Activated naive CD4-positive, alpha-beta T cell treated with anti-CD3 and anti-CD28 coated beads for 36 hours (primary cell): ENCODE results near the gene PTGIS. TPM values are rescaled to one million over a fixed set of nuclear protein-coding genes. Genes with fewer than 3 reads are reported as not detected.

Source experiments
- CTCF ChIA-PET: fragments of 350-600 bp; sonication (Branson Sonifier 250); formaldehyde crosslinking; loops from one replicate; lab custom pipeline; 2021; ENCODE audit warnings: antibody characterized with exemption; lab: Charles Lee
- DNase-seq: peaks from one replicate; pipeline ENCODE4 v3.0.0-alpha.2; 2020
- H3K27ac Mint-ChIP-seq: one replicate; pipeline ENCODE4 v1.8.0; 2021; ENCODE audit warnings: mild to moderate bottlenecking, mixed read lengths
- H3K27me3 Mint-ChIP-seq: one replicate; pipeline ENCODE4 v1.8.0; 2021; ENCODE audit warnings: low read depth, mixed read lengths
- H3K36me3 Mint-ChIP-seq: one replicate; pipeline ENCODE4 v1.8.0; 2021; ENCODE audit warnings: low read depth, mixed read lengths
- H3K4me1 Mint-ChIP-seq: one replicate; pipeline ENCODE4 v1.8.0; 2021; ENCODE audit warnings: low read depth, mixed read lengths
- H3K4me3 Mint-ChIP-seq: one replicate; pipeline ENCODE4 v1.8.0; 2021; ENCODE audit warnings: mild to moderate bottlenecking, moderate library complexity, mixed read lengths
- H3K9me3 Mint-ChIP-seq: one replicate; pipeline ENCODE4 v1.8.0; 2021; ENCODE audit warnings: mixed read lengths
- intact Hi-C: fragments of 100-400 bp; cut with micrococcal nuclease; formaldehyde crosslinking; loops from one replicate; pipeline ENCODE4 v1.15.1; 2023
- total RNA-seq, 2 experiments: library from RNA; stranded (reverse); gene quantifications; one replicate each; pipeline ENCODE4 v1.2.3, GENCODE V29; 2021

PTGIS gene
- total RNA-seq, 2 experiments from 2014 or later = not detected

GRCh38 chr20:49511788-49512525 lies 56.0 kb downstream of the PTGIS start:
- Mint-ChIP-seq H3K9me3 (no peaks in the 10 kb centered on the region), H3K27me3 (peaks cover 15% of the 10 kb centered on the region), H3K27ac (no peak overlapping the region), H3K36me3 (no peaks in the 10 kb centered on the region), H3K4me1 (no peaks in the 10 kb centered on the region), H3K4me3 (no peak overlapping the region)
- CTCF ChIA-PET = no interaction called here
- DNase-seq = no peak
- intact Hi-C loops = no loop called here

DNA sequence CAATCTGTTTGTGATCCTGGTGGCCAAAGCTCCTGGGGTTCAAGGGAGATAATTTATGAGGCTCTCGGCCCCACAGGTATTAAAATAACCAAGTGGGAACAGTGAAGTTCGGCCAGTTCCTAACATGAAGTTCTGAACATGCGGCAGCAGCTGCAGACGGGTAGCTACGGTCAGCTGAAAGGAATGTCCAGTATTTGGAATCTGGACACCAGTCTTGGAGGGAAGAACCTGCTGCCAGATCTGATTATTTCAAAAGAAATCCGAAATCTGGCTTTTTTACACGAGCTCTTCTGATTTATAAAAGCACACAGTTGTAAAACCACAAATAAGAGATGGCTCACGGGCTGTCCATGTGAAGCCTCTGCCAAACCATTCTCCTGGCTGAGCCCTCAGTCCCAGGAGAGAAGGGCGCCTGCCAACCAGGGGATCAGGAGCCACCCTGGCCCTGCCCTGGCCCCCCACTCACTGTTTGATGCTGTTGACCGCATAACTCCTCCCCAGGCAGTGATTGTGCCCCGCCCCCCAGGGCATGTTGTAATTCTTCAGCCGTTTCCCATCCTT lies 57.3 kb downstream of the PTGIS start:
- Mint-ChIP-seq H3K4me3 (no peak overlapping the region), H3K27me3 (peaks cover 17% of the 10 kb centered on the region), H3K4me1 (no peaks in the 10 kb centered on the region), H3K36me3 (no peaks in the 10 kb centered on the region), H3K9me3 (no peaks in the 10 kb centered on the region), H3K27ac (no peak overlapping the region)
- intact Hi-C loops = no loop called here
- no peak for DNase-seq
- CTCF ChIA-PET = interaction anchor here (1.2 kb wide), 1 partner anchor 11 kb away, joined by 3 read pairs; no protein-coding TSS in a partner anchor

DNA sequence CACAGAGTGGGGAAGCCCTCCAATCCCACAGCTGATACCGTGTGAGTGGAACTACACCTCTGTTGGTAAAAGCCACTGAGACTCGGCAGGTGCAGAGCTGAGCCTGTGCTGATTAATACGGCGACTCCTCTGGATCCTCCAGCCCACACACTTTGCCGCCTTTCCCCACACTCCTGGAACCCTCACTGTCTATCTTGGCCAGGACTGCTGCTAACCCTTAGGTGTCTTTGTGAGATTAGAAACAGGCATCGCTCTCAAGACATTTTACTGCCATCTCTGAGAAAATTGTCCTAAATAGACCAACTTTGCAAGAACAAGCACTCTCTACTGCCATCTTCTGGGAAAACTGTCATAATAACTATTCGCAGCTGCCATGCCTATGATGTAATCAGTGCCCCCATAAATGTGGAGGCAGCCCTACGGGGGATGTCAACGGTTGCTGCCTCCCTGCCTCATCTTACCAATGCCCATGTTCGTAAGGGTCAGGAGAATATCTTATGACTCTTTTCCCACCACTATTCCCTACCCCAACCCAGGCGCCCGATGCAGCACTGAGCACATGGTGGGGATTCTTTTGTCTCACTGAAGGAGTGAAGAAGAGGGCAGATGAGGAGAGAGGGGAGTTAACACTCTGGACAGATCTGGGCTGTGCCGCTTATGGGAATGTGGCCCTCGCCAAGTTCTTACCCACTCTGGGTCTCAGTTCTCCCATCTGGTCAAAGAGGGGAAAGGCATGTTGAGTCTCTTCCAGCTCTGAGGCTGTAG lies 59.3 kb downstream of the PTGIS start:
- Mint-ChIP-seq H3K27ac (no peak overlapping the region), H3K4me3 (no peak overlapping the region), H3K36me3 (no peaks in the 10 kb centered on the region), H3K9me3 (no peaks in the 10 kb centered on the region), H3K27me3 (peaks cover 16% of the 10 kb centered on the region), H3K4me1 (no peaks in the 10 kb centered on the region)
- intact Hi-C loops = loop anchor here (1.0 kb wide), 1 partner anchor 174 kb away; no protein-coding TSS in a partner anchor
- no peak for DNase-seq
- CTCF ChIA-PET = interaction anchor here (0.8 to 3.6 kb wide), 6 partner anchors 9 to 396 kb away, joined by 3 to 12 read pairs (median 3); no protein-coding TSS in a partner anchor

DNA sequence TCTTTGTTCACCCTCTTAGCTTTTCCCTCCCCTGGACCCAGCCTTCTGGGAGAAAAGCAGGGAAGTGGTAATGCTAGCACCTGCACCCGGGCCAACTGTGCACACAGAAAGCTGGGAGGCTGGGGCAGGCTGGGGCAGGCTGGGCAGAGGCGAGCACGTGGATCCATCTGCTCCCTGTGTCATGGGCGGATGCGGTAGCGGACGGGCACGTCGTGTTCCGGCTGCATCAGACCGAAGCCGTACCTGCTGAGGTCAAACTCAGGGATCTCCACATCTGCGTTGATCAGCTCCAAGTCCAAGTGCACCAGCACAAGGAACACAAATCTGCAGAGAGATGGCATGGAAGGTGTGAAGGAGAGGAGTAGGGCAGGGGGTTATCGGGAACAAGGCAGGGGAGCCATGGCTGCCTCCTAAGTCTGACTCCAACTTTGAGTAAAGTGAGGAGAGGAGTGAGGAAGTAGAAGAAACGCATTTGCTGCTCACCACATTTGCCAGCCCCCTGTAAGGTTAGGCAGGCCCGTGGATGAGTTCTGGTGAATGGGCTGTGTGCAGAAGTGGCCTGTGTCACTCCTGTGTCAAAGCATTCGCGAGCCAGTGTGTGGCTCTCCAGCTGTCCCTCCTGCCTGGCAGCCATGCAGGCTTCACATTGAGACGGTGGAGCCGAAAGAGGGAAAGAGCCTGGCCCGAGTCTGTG lies 60.0 kb downstream of the PTGIS start:
- peaks cover 16% of the 10 kb centered on the region for H3K27me3 Mint-ChIP-seq
- intact Hi-C loops = loop anchor here (1.0 kb wide), 1 partner anchor 174 kb away; no protein-coding TSS in a partner anchor
- CTCF ChIA-PET = interaction anchor here (0.9 to 3.6 kb wide), 6 partner anchors 8 to 177 kb away, joined by 3 to 12 read pairs (median 4); no protein-coding TSS in a partner anchor

DNA sequence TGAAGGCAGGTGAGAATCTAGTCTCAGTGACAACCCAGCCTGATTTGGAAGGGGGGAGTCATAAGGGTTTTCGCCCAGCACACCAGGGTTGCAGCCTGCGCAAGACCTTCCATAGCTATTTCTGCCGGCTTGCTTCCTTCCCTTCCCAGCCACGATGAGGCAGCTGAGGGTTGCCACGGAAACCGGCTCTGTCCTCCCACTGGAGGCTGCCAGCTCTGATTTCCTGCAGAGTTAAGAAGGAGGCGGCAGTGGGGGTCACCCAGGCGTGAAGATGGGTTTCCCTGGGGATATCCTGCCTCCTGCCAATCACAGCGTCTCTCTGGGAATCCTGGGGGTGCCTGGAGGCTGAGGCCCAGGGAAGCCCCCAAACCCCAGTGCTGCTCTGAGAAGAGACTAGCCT lies 62.4 kb downstream of the PTGIS start:
- CTCF ChIA-PET = interaction anchor here (0.7 to 1.5 kb wide), 4 partner anchors 11 to 171 kb away, joined by 3 to 4 read pairs (median 4); no protein-coding TSS in a partner anchor
- H3K9me3 Mint-ChIP-seq = no peaks in the 10 kb centered on the region
- no peaks in the 10 kb centered on the region for H3K36me3 Mint-ChIP-seq
- no peak for DNase-seq
- intact Hi-C loops = no loop called here
- H3K4me3 Mint-ChIP-seq = no peak overlapping the region
- H3K27me3 Mint-ChIP-seq = peaks cover 19% of the 10 kb centered on the region
- no peak overlapping the region for H3K27ac Mint-ChIP-seq
- H3K4me1 Mint-ChIP-seq = no peaks in the 10 kb centered on the region

More for the DNA sequence above, 60.0 kb downstream of the PTGIS start:
- Mint-ChIP-seq H3K27ac (no peak overlapping the region), H3K4me3 (no peak overlapping the region), H3K4me1 (no peaks in the 10 kb centered on the region), H3K9me3 (no peaks in the 10 kb centered on the region), H3K36me3 (no peaks in the 10 kb centered on the region)
- DNase-seq = no peak

DNA sequence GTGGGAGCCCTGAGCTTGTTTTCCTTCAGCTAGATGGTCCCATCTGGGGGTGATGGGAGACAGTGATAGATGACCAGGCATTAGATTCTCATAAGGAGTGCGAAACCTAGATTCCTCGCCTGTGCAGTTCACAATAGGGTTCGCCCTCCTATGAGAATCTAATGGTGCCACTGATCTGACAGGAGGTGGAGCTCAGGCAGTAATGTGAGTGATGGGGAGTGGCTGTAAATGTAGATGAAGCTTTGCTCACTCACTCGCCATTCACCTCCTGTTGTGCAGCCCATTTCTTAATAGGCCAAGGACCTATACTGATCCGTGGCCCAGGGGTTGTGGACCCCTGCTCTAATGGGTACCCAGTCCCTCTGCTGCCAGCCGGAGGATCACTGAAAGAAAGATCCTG lies 64.8 kb downstream of the PTGIS start:
- peaks cover 10% of the 10 kb centered on the region for H3K27me3 Mint-ChIP-seq
- intact Hi-C loops = no loop called here
- no peaks in the 10 kb centered on the region for H3K4me1 Mint-ChIP-seq
- DNase-seq = no peak
- H3K9me3 Mint-ChIP-seq = peaks cover 2% of the 10 kb centered on the region
- CTCF ChIA-PET = interaction anchor here (1.0 kb wide), 1 partner anchor 16 kb away, joined by 3 read pairs; no protein-coding TSS in a partner anchor
- no peak overlapping the region for H3K27ac Mint-ChIP-seq
- H3K4me3 Mint-ChIP-seq = no peak overlapping the region
- no peaks in the 10 kb centered on the region for H3K36me3 Mint-ChIP-seq

GRCh38 chr20:49501917-49502316 lies 66.0 kb downstream of the PTGIS start:
- intact Hi-C loops = no loop called here
- CTCF ChIA-PET = no interaction called here
- peaks cover 2% of the 10 kb centered on the region for H3K9me3 Mint-ChIP-seq
- DNase-seq = no peak
- no peaks in the 10 kb centered on the region for H3K4me1 Mint-ChIP-seq
- H3K4me3 Mint-ChIP-seq = no peak overlapping the region
- no peak overlapping the region for H3K27ac Mint-ChIP-seq
- H3K27me3 Mint-ChIP-seq = peaks cover 6% of the 10 kb centered on the region
- H3K36me3 Mint-ChIP-seq = no peaks in the 10 kb centered on the region

DNA sequence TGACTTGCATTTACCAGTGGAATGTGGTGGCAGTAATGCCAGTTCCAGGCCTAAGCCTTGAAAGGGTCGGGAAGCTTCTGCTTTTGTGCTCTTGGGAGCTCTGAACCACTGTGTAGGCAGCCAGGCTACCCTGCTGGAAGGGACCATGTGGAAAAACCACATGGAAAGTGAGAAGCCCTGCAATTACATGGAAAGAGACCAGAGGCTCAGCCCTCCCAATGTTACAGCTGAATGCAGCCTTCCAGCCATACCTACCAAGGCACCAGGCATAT lies 70.6 kb downstream of the PTGIS start:
- Mint-ChIP-seq H3K27me3 (peaks cover 8% of the 10 kb centered on the region), H3K27ac (no peak overlapping the region), H3K36me3 (no peaks in the 10 kb centered on the region), H3K9me3 (peaks cover 2% of the 10 kb centered on the region), H3K4me3 (no peak overlapping the region), H3K4me1 (no peaks in the 10 kb centered on the region)
- intact Hi-C loops = no loop called here
- CTCF ChIA-PET = interaction anchor here (1.0 kb wide), 1 partner anchor 13 kb away, joined by 3 read pairs; no protein-coding TSS in a partner anchor
- no peak for DNase-seq

- H3K9me3 Mint-ChIP-seq = peaks cover 2% of the 10 kb centered on the region
- H3K4me1 Mint-ChIP-seq = no peaks in the 10 kb centered on the region
- H3K27me3 Mint-ChIP-seq = peaks cover 8% of the 10 kb centered on the region
- no peak overlapping the region for H3K27ac Mint-ChIP-seq
- CTCF ChIA-PET = interaction anchor here (1.0 kb wide), 1 partner anchor 12 kb away, joined by 3 read pairs; no protein-coding TSS in a partner anchor
- DNase-seq = no peak
- intact Hi-C loops = no loop called here
- H3K36me3 Mint-ChIP-seq = no peaks in the 10 kb centered on the region
- H3K4me3 Mint-ChIP-seq = no peak overlapping the region
Observed at GRCh38 chr20:49496553-49497397, 71.2 kb downstream of the PTGIS start.

DNA sequence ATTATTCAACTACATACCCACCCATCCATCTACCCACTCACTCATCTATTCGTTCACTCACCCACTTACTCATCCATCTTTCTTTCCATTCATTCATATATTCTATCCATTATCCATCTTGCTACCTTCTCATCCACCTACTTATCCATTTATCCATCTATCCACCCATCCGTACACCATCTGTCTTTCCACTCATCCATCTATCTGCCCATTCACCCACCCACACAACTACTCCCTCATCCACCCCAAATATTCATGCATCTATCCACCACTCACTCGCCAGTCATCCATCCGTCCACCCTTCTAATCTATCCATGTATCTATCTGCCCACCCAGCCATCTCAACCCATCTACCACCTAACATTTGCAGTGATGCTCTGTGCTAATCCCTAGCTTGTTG lies 71.9 kb downstream of the PTGIS start:
- Mint-ChIP-seq H3K27ac (no peak overlapping the region), H3K9me3 (peaks cover 2% of the 10 kb centered on the region), H3K4me1 (no peaks in the 10 kb centered on the region), H3K27me3 (peaks cover 7% of the 10 kb centered on the region), H3K4me3 (no peak overlapping the region), H3K36me3 (no peaks in the 10 kb centered on the region)
- CTCF ChIA-PET = interaction anchor here (0.8 kb wide), 1 partner anchor 107 kb away, joined by 3 read pairs; no protein-coding TSS in a partner anchor
- DNase-seq = no peak
- intact Hi-C loops = no loop called here

- H3K36me3 Mint-ChIP-seq = no peaks in the 10 kb centered on the region
- CTCF ChIA-PET = no interaction called here
- no peak for DNase-seq
- peaks cover 37% of the 10 kb centered on the region for H3K27me3 Mint-ChIP-seq
- intact Hi-C loops = no loop called here
- no peak overlapping the region for H3K27ac Mint-ChIP-seq
- H3K4me3 Mint-ChIP-seq = no peak overlapping the region
- H3K4me1 Mint-ChIP-seq = no peaks in the 10 kb centered on the region
- H3K9me3 Mint-ChIP-seq = no peaks in the 10 kb centered on the region
Observed at GRCh38 chr20:49490689-49491088, 77.2 kb downstream of the PTGIS start.
